GM23338 (cell line): ENCODE data around the gene LTBP3. TPM values are rescaled to one million over a fixed set of nuclear protein-coding genes. Genes with fewer than 3 reads are reported as not detected.
"Not testable (repeated sequence)": the region's sequence is repeated elsewhere in the genome, so short reads cannot be mapped to it uniquely, and the experiment has no call there.

Source experiments
- ATAC-seq: fragments of 200-7000 bp; cut with Tn5 transposase; 3 replicates; pipeline ENCODE4 v1.9.1; 2020
- DNase-seq: peaks from one replicate; pipeline ENCODE4 v3.0.0-alpha.2; 2015; ENCODE audit warnings: low spot score
- H2AFZ ChIP-seq: fragments of 200-600 bp; sonication (generic); 2 replicates; pipeline ENCODE4 v1.8.0; 2016; ENCODE audit warnings: antibody characterized with exemption, mild to moderate bottlenecking, moderate library complexity
- H3F3A ChIP-seq: fragments of 200-600 bp; sonication (generic); replicated peaks from 2 replicates; pipeline ENCODE4 v1.8.0; 2017; ENCODE audit warnings: antibody characterized with exemption, mixed run types, low read depth
- H3K27ac ChIP-seq: fragments of 200-600 bp; sonication (generic); 2 replicates; pipeline ENCODE4 v1.6.1; 2016; ENCODE audit warnings: low read depth
- H3K27me3 ChIP-seq: fragments of 200-600 bp; sonication (generic); 2 replicates; pipeline ENCODE4 v1.8.0; 2016; ENCODE audit warnings: mild to moderate bottlenecking, mixed run types, moderate library complexity; ENCODE audit not compliant: insufficient read depth
- H3K36me3 ChIP-seq: fragments of 200-600 bp; sonication (generic); 2 replicates; pipeline ENCODE4 v1.8.0; 2016; ENCODE audit warnings: mild to moderate bottlenecking; ENCODE audit not compliant: insufficient read depth
- H3K4me1 ChIP-seq: fragments of 200-600 bp; sonication (generic); 2 replicates; pipeline ENCODE4 v1.8.0; 2016; ENCODE audit warnings: mild to moderate bottlenecking, moderate library complexity; ENCODE audit not compliant: insufficient read depth
- H3K4me2 ChIP-seq: fragments of 200-600 bp; sonication (generic); 2 replicates; pipeline ENCODE4 v1.7.1; 2017; ENCODE audit warnings: mixed run types
- H3K4me3 ChIP-seq: fragments of 200-600 bp; sonication (generic); 2 replicates; pipeline ENCODE4 v1.6.1; 2016; ENCODE audit warnings: mixed run types
- H3K79me2 ChIP-seq: fragments of 200-600 bp; sonication (generic); replicated peaks from 2 replicates; pipeline ENCODE4 v1.8.0; 2017; ENCODE audit warnings: mild to moderate bottlenecking; ENCODE audit not compliant: insufficient read depth
- H3K9me2 ChIP-seq: fragments of 200-600 bp; sonication (generic); 2 replicates; pipeline ENCODE4 v1.8.0; 2017; ENCODE audit not compliant: insufficient read depth
- H4K20me1 ChIP-seq: fragments of 200-600 bp; sonication (generic); replicated peaks from 2 replicates; pipeline ENCODE4 v1.8.0; 2017; ENCODE audit warnings: mild to moderate bottlenecking; ENCODE audit not compliant: insufficient read depth
- H3K27ac Mint-ChIP-seq: 2 replicates; pipeline ENCODE4 v1.8.0; 2020; ENCODE audit warnings: inconsistent platforms, mild to moderate bottlenecking, moderate library complexity, mixed read lengths
- H3K27me3 Mint-ChIP-seq: 3 replicates; pipeline ENCODE4 v1.8.0; 2022; ENCODE audit warnings: low read depth, mild to moderate bottlenecking, moderate library complexity, mixed read lengths, inconsistent platforms; ENCODE audit not compliant: insufficient read depth, poor library complexity
- H3K36me3 Mint-ChIP-seq: 3 replicates; pipeline ENCODE4 v1.8.0; 2021; ENCODE audit warnings: low read depth, mild to moderate bottlenecking, inconsistent platforms, moderate library complexity, mixed read lengths
- H3K4me1 Mint-ChIP-seq: 3 replicates; pipeline ENCODE4 v1.8.0; 2020; ENCODE audit warnings: mild to moderate bottlenecking, inconsistent platforms, mixed read lengths
- H3K4me3 Mint-ChIP-seq: 3 replicates; pipeline ENCODE4 v1.8.0; 2021; ENCODE audit warnings: moderate library complexity, mild to moderate bottlenecking, inconsistent platforms, mixed read lengths
- H3K9me3 Mint-ChIP-seq: 3 replicates; pipeline ENCODE4 v1.8.0; 2020; ENCODE audit warnings: moderate library complexity, mild to moderate bottlenecking, inconsistent platforms, mixed read lengths
- JUNB ChIP-seq: IDR thresholded peaks from one replicate; pipeline ENCODE4 v1.6.1; 2016; ENCODE audit warnings: antibody characterized with exemption; ENCODE audit not compliant: unreplicated experiment
- ZNF331 ChIP-seq: fragments of 250-450 bp; sonication (Bioruptor Pico); IDR thresholded peaks from 2 replicates; pipeline ENCODE4 v1.5.0; 2020; ENCODE audit warnings: low read depth, mild to moderate bottlenecking, moderate library complexity
- polyA plus RNA-seq: library from polyadenylated mRNA; unstranded; fragments of >200 nt; fragmentation: Nextera tagmentation; extraction: Ambion mirVana; gene quantifications from 2 replicates; pipeline ENCODE4 v1.2.1, GENCODE V29; 2016
- total RNA-seq: library from RNA; depleted of rRNA; stranded (reverse); fragments of >200 nt; shearing (Covaris generic); gene quantifications from 2 replicates; pipeline ENCODE4 v1.2.3, GENCODE V29; 2014
- TF ChIP-seq, protein P1 (sequence below): fragments of 250-450 bp; sonication (Bioruptor Pico); IDR thresholded peaks from 2 replicates; pipeline ENCODE4 v1.5.0; 2020; ENCODE audit warnings: mild to moderate bottlenecking, moderate library complexity
- TF ChIP-seq, protein P2 (sequence below): IDR thresholded peaks from one replicate; pipeline ENCODE4 v1.6.1; 2018; ENCODE audit warnings: antibody characterized with exemption; ENCODE audit not compliant: unreplicated experiment

LTBP3 gene
- total and polyA plus RNA-seq, 2 experiments from 2014 or later, result 9.5 to 29.2 TPM

DNA sequence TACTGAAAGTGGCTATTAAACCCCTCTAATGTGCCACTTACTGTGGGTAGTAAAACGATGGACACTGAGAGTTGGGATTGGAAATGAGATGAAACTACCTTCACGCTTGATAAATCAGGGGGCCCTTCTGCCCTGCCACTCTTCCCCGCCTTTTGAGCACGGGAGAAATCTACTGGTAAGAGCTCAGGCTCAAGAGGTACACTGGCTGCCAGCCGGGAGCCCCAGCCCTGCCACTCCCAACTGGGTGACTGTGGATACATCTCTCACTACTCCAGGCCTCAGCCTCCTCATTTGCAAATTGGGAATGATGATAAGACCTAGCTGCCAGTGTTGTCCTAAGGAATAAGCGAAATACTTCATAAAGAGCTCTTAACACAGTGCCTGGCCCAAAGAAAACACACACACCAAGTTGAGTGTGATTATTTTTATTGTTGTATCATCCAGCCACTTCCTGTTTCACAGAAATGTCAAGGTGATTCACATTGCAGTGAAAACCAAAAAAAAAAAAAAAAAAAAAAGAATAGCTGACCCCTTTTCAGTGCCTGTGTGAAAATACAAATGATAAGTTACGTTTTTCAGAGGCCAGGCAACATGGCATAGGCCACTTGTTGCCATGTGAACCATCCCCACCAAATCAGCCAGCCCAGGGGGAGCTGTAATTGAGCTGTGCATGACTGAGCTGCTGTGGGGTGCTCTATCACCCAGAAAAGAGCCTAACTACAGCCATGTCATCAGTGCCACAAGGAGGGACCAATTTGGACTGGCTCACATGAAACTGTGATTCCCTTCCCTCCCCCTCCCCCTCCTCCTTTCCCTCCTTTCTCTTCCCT, 7.7 kb upstream of the LTBP3 start (continued):
- TF ChIP-seq, protein P1, sequence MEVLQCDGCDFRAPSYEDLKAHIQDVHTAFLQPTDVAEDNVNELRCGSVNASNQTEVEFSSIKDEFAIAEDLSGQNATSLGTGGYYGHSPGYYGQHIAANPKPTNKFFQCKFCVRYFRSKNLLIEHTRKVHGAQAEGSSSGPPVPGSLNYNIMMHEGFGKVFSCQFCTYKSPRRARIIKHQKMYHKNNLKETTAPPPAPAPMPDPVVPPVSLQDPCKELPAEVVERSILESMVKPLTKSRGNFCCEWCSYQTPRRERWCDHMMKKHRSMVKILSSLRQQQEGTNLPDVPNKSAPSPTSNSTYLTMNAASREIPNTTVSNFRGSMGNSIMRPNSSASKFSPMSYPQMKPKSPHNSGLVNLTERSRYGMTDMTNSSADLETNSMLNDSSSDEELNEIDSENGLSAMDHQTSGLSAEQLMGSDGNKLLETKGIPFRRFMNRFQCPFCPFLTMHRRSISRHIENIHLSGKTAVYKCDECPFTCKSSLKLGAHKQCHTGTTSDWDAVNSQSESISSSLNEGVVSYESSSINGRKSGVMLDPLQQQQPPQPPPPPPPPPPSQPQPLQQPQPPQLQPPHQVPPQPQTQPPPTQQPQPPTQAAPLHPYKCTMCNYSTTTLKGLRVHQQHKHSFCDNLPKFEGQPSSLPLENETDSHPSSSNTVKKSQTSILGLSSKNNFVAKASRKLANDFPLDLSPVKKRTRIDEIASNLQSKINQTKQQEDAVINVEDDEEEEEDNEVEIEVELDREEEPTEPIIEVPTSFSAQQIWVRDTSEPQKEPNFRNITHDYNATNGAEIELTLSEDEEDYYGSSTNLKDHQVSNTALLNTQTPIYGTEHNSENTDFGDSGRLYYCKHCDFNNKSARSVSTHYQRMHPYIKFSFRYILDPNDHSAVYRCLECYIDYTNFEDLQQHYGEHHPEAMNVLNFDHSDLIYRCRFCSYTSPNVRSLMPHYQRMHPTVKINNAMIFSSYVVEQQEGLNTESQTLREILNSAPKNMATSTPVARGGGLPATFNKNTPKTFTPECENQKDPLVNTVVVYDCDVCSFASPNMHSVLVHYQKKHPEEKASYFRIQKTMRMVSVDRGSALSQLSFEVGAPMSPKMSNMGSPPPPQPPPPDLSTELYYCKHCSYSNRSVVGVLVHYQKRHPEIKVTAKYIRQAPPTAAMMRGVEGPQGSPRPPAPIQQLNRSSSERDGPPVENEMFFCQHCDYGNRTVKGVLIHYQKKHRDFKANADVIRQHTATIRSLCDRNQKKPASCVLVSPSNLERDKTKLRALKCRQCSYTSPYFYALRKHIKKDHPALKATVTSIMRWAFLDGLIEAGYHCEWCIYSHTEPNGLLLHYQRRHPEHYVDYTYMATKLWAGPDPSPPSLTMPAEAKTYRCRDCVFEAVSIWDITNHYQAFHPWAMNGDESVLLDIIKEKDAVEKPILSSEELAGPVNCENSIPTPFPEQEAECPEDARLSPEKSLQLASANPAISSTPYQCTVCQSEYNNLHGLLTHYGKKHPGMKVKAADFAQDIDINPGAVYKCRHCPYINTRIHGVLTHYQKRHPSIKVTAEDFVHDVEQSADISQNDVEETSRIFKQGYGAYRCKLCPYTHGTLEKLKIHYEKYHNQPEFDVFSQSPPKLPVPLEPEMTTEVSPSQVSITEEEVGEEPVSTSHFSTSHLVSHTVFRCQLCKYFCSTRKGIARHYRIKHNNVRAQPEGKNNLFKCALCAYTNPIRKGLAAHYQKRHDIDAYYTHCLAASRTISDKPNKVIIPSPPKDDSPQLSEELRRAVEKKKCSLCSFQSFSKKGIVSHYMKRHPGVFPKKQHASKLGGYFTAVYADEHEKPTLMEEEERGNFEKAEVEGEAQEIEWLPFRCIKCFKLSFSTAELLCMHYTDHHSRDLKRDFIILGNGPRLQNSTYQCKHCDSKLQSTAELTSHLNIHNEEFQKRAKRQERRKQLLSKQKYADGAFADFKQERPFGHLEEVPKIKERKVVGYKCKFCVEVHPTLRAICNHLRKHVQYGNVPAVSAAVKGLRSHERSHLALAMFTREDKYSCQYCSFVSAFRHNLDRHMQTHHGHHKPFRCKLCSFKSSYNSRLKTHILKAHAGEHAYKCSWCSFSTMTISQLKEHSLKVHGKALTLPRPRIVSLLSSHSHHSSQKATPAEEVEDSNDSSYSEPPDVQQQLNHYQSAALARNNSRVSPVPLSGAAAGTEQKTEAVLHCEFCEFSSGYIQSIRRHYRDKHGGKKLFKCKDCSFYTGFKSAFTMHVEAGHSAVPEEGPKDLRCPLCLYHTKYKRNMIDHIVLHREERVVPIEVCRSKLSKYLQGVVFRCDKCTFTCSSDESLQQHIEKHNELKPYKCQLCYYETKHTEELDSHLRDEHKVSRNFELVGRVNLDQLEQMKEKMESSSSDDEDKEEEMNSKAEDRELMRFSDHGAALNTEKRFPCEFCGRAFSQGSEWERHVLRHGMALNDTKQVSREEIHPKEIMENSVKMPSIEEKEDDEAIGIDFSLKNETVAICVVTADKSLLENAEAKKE (CRISPR knock-in tag), result no peak
- TF ChIP-seq JUNB, result no peak
- TF ChIP-seq, protein P2, sequence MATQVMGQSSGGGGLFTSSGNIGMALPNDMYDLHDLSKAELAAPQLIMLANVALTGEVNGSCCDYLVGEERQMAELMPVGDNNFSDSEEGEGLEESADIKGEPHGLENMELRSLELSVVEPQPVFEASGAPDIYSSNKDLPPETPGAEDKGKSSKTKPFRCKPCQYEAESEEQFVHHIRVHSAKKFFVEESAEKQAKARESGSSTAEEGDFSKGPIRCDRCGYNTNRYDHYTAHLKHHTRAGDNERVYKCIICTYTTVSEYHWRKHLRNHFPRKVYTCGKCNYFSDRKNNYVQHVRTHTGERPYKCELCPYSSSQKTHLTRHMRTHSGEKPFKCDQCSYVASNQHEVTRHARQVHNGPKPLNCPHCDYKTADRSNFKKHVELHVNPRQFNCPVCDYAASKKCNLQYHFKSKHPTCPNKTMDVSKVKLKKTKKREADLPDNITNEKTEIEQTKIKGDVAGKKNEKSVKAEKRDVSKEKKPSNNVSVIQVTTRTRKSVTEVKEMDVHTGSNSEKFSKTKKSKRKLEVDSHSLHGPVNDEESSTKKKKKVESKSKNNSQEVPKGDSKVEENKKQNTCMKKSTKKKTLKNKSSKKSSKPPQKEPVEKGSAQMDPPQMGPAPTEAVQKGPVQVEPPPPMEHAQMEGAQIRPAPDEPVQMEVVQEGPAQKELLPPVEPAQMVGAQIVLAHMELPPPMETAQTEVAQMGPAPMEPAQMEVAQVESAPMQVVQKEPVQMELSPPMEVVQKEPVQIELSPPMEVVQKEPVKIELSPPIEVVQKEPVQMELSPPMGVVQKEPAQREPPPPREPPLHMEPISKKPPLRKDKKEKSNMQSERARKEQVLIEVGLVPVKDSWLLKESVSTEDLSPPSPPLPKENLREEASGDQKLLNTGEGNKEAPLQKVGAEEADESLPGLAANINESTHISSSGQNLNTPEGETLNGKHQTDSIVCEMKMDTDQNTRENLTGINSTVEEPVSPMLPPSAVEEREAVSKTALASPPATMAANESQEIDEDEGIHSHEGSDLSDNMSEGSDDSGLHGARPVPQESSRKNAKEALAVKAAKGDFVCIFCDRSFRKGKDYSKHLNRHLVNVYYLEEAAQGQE, result no peak
- TF ChIP-seq ZNF331 (CRISPR knock-in tag), result no peak

DNA sequence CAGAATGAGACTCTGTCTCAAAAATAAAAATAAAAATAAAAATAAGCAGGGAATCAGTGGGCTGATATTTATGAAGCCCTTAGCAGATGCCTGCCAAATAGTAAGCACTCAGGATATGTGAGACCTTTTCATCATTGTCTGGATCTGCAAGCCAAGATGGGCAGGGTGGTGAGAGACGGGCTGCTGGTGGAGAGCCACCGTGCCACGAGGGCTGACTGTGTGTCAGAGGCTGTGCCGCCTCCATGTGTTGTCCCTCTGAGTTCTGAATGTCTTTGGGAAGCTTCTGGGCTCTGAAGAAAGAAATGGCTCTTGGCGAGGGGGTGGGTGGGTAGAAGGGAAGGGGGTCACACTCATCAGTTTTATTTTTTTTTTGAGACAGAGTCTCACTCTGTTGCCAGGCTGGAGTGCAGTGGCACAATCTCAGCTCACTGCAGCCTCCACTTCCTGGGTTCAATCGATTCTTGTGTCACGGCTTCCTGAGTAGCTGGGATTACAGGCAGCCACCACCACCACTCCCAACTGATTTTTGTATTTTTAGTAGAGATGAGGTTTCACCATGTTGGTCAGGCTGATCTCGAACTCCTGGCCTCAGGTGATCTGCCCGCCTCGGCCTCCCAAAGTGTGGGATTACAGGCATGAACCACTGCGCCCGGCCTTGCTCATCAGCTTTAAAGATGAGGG, 6.9 kb upstream of the LTBP3 start:
- H3K27ac ChIP-seq, H3K79me2 ChIP-seq, H2AFZ ChIP-seq, H3K36me3 Mint-ChIP-seq, H3K27me3 ChIP-seq, H4K20me1 ChIP-seq, H3K36me3 ChIP-seq, H3K4me3 Mint-ChIP-seq, H3K27ac Mint-ChIP-seq, H3K9me3 Mint-ChIP-seq, ATAC-seq, H3K9me2 ChIP-seq, H3K4me3 ChIP-seq, DNase-seq, H3K4me2 ChIP-seq: not testable (repeated sequence)
- peaks cover 22% of the 10 kb centered on the region for H3K4me1 ChIP-seq
- H3K27me3 Mint-ChIP-seq, result peaks cover 13% of the 10 kb centered on the region
- peaks cover 27% of the 10 kb centered on the region for H3K4me1 Mint-ChIP-seq
- H3F3A ChIP-seq, result peaks cover 13% of the 10 kb centered on the region
